GM19372 (cell line): Measurements from ENCODE around the gene AGPAT3.

Experiments
- ATAC-seq: cut with Tn5 transposase; IDR thresholded peaks from one replicate; pipeline ENCODE4 v1.9.1; 2021; ENCODE audit warnings: mild to moderate bottlenecking, low read depth, moderate library complexity; ENCODE audit not compliant: unreplicated experiment

AGPAT3 gene

DNA sequence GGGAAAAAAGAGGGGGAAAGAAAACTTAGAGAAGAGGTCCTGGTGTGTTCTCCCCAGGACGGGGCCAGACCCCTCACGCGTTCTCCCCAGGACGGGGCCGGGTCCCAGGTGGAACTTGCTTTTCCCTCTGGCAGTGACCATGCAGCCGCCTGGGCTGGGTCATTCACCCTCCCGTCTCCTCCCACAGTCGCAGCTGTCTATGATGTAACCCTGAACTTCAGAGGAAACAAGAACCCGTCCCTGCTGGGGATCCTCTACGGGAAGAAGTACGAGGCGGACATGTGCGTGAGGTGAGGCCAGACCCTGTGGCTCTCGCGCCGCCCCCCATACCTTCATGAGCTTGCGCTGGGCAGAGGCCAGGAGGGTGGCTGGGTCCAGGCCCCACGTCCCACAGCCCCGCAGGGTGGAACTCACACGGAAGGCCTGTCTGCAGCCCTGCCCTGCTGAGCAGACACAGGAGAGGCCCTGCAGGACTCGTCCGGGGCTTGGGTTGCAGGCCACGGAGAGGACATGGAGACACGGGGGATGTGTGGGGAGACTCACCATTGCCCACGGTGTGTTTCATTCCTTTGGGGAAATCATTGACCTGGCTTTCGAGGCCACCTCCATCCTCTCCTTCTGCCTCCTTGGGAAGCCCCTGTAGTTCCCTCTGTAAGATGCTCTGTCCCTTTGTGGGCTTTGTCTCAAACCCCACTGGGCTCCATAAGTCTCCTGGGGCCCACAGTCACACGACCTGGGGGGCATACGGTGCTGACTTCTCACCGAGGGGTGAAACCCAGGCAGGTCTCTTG, 106.4 kb downstream of the AGPAT3 start:
- no peak for ATAC-seq

DNA sequence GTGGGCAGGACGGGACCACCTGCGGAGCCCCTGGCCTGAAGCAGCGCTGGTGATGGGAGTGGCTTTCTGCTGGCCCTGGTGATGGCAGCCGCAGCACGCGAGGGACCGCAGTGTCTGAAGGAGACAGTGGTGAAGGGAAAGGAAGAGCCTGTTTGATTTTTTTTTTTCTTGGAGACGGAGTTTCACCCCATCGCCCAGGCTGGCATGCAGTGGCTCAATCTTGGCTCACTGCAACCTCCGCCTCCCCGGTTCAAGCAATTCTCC, 106.9 kb downstream of the AGPAT3 start:
- ATAC-seq: no peak

DNA sequence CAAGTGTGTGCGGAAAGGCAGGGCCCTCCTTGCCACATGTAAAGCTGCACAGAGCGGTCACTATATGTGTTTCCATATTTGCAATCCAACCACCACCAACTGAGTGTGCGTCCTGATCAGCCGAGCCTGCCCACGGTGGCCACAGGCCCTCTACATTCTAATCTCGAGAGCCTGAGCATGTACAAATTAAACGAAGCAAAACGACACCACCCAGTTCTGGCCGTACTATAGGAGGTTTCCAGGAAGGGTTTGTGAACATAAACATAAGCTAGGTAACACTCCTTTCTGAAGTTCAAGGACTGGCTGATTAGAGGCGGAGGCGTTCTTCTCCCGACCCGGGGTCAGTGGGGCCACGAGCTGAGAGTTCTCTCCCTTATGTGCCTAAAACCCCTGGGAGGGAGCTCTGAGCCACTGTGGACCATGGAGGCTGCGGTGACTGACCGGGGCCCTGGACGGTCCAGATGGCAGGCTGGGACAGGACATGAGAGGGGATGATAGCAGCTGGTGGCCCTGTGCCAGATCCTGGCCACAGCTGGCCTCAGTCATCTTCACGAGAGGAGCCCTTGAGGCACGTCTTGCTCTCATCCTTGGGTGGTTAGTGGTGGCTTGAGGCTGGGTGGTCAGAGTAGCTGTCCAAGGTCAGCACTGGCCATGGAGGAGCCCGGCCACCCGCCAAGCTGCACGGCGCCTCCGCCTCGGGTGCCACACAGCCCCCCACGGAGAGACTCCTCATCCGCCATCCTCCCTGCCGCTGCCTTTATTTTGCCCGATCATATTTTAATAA, 108.0 kb downstream of the AGPAT3 start:
- ATAC-seq: no peak

DNA sequence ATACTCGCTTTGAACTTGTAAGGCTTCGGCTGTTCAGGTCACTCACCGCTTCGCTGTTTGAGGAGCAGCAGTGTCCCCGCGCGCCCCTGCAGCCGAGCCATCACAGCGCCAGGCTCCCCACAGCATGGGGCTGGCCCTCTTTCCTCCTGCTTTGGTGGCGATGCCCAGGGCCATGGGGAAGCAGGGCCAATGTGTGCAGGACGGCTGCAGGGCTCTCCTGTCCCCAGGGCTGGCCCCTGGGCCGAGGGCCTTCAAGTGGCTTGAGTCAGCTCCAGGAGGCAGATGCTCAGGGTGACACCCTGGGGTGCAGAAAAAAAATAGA, 108.6 kb downstream of the AGPAT3 start:
- no peak for ATAC-seq

DNA sequence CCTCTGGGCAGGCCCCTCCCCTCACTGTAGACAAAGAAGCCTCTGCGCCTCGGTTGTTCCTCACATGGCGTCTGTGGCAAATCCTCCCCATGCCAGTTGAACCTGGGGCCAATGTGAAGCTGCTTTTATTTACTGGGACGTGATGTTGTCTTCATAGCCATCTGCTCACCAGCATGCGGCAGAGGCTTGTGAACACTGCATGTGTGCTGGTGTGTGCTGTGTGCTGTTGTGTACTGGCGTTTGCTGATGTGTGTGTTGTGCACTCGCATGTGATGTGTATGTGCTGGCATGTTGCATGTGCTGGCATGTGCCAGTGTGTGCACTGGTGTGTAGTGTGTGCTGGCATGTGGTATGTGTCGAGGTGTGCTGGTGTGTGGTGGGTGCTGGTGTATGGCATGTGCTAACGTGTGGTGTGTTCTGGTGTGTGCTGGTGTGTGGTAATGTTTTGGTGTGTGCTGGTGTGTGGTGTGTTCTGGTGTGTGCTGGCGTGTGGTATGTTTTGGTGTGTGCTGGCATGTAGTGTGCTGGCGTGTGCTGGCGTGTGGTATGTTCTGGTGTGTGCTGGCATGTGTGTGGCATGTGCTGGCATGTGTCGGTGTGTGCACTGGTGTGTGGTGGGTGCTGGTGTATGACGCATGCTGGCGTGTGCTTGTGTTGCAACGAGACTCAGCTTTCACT, 109.9 kb downstream of the AGPAT3 start:
- no peak for ATAC-seq

DNA sequence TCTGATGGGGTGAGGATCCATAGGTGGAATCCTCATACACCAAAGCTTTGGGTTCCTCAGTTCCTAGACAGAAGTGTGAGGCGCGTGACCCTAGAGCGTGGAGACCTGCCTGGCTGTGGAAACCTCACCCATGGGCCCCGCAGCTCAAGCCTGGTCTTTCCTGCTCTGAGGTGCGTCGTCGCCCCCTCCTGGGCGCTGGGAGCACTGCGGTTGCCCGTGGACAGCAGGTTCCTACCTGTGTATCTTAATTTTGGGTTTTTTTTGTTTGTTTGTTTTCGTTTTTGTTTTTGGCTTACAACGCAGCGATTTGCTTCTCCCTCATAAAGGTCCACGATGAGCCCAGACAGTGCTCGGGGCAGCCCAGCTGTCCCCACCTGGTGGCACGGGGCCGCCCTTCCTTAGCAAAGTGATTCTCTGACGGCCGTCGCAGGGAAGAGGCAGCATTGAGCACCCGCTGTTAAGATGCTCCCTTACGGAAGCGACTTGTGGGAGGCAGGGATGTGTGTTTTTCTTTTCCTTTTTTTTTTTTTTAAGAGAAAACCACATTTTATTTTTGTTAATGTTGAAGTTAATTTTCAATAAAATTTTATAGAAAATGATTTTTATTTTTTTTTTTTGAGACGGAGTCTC, 110.6 kb downstream of the AGPAT3 start:
- ATAC-seq: no peak

DNA sequence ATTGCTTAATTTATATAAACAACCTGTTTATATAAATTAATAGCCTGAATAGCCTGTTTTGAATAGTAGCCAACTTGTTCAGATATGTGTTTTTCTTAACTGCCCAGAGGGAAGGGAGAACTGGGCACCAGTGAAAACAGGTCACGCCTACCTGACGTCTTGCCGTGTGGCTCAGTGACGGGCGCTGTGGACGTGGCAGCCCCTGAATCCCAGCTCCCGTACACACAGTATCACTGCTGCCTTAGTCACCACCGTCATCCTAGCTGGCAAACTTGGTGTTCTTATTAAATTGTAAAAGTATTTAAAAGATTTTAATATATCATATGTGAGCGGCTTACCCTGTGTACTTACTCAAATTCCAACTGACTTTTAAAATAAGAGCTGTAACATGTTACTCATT, 111.6 kb downstream of the AGPAT3 start:
- ATAC-seq: no peak

DNA sequence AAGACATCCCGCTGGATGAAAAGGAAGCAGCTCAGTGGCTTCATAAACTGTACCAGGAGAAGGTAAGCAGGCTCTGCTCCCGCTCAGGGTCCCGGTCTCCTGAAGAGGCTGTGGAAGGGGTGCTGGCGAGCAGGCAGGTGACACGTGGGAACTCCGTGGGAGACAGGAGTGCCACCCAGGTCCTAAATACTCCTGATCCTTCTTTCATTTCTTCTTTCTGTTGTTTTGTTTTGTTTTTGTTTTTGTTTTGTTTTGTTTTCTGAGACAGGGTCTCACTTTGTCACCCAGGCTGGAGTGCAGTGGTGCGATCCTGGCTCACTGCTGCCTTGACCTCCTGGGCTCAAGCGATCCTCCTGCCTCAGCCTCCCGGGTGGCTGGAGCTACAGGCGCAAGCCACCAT, 113.0 kb downstream of the AGPAT3 start:
- ATAC-seq: no peak

DNA sequence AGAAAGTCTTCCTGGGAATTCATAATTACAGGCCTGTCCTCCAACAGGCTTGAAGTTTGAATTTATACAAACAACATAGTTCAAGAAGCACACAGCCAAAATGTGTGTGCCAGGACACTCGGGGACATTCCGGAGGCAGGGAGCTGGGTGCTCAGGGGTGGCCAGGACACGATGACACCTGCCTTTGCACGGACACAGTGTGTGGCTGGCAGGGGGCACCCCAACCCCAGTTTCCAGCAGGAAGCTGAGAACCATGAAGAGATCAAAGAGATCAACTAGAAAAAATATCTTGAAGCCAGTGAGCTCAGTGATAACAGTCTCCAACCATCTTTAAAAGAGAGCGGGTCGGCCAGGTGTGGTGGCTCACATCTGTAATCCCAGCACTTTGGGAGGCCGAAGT, 114.6 kb downstream of the AGPAT3 start:
- no peak for ATAC-seq

DNA sequence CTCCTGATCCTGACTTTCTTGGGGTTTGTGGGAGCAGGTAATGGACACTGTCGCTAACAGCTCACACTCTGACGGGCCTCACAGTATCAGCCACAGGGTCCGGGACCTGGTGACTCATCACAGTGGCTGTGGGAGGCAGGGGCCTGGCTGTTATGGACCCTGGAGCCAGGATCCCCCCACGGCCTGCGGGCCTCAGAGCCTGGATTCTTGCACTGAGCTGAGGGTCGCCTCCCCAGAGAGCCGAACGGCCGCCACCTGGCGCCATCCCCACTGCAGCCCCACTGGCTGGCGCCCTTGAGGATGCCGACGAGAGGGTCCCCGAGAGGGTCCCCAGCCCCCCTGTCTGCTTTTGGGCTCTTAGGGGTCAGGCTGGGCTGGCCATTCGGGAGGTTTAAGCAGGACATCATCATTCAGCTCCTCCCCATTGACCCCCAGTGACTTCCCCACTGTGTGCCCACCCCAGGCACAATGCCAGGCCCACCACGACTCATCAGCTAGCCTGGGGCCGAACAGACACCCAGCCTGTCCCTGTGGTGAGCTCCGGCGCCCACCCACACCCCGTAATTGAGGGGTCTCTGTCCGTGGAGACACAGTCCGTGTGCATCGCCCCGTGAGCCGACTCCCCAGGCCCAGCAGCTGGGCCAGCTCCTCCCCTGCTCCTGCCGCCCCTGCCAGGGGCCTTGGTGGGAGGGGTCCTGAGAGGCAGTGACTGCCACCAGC, 116.3 kb downstream of the AGPAT3 start:
- no peak for ATAC-seq

DNA sequence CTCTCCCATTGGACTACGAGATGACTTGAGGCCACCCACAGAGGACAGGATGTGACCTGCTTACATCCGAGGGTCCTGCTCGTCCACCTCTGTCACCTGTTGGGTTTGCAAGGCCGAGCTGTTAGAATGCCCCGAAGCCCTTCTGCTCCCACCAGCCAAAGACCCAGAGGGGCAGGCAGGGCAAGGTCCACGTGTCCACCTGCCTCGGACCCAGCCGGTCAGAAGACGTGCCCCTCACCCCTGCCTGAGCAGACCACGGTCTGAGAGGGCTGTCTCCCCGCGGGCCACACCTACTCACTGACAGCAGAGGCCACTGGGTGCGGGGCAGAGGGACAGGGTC, 116.8 kb downstream of the AGPAT3 start:
- ATAC-seq: no peak

DNA sequence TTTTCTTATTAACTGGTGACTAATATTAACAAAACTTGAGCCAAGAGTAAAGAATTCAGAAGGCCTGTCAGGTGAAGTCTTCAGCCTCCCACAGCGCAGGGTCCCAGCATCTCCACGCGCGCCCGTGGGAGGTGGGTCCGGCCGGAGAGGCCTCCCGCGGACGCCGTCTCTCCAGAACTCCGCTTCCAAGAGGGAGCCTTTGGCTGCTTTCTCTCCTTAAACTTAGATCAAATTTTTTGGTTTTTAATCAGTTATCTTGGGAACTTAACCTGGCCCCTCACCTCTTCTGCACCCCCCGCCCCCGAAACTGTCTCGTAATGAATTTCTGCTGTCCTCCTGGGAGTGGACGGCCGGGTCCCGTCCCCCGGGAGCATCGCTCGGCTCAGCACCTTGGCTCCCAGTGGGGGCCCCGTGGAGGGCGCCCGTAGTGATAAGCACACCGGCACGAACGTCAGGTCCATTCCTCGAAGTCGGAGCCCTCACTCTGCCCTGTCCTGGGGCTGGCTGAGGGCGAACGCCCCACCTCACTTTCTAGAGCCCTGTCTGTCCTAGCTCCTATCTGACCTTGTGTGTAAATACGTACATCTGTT, 117.6 kb downstream of the AGPAT3 start:
- no peak for ATAC-seq

DNA sequence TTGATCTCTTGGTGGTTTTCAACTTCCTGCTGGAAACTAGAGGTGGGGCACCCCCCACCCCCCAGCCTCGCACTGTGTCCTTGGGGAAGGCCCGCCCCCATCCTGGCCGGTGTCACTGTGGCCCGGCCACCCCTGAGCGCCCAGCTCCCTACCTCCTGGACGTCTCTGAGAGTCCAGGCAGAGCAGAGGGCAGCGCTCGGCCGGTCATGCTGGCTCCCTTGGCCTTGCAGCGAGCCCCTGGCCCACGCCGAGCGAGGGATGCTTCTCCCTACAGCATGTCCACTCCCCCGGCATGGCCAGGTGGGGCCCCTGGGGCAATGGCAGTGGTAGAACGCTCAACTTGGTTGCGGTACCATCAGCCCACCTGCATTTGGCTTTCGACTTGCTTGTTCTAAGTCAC, 118.4 kb downstream of the AGPAT3 start:
- ATAC-seq: no peak

DNA sequence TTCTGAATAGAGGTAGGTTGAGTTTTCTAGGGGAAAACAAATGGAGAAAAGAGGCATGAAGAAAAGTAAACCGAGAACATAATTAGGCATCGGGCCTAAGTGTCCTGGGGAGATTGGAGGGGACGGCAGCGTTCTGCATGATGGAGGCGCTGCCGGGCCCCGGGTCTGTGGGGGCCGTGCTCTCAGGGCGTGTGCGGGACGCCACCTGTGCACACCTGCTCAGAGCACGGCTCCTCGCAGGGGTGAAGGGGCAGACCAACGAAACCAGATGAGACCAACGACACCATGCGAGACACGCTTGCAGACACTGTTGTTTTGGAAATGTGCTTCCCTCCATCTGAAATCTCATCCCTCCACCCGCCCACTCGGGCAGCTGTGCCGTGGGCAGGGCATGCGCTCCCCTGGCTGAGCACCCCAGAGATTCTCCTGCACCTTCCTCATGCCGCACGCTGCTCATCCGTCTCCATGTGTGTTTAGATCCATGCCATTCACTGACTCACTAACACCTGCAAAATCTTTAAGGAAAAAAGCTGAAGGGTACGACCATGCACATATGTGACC, 118.9 kb downstream of the AGPAT3 start:
- ATAC-seq: no peak

DNA sequence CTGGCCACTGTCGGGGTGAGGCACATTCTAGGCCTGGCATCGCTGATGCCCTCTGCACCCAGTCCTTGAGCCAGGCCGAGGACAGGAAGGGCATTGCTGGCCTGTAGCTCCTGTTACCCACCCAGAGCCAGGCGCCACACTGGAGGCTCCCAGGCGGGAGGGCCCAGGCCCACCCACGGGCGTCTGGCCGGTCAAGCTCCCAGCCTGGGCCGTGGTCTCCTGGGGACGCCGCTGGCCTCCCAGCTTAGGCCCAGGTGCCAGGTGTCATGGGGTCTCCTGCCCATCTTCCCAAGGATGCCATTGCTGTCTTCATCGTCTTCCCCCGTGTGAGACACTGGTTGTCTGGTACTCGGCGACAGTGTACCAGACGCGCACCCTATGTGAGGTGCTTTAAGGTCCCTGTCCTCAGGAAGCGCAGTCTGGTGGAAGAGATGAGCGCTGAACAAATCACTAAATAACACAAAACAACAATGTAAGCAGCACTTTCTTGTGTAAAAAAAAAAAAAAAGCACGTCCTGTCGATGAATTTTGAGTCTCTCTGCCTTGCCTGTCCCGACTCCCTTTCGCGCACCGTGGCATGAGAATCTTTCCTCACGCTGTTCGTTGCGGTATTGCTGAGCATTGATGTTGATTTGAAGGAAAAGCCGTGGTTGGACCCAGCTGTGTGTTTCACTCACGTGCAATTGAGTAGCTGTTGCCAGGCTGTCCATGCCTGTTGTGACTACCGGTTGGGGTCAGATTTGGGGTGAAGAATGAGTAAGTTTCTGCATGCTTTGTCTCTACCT, 120.1 kb downstream of the AGPAT3 start:
- ATAC-seq: no peak

DNA sequence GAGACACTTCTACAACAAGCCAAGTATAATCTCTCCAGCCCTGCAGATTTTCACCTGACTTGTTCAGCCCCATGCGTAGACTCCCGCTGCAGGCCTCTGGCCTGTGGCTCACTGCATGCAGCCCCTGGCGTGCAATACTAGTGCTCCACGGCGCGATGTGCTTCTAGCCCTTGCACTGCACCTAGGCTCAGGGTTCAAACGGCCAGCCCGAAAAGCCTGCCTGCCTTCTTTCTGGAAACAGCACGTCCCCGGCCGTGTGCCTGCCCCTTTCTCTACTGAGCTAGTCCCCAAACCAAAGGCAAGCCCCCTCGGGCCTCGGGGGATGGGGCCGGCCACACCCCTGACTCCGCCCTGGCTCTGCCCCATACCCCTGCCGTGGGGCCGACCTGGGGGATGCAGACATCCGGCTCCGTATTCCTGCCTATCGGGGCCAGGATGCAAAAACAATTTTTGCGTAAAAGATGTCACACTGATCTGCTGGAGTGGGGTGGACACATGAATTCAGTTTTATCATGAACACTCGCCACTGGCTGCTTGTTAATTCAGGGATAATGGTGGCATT, 120.7 kb downstream of the AGPAT3 start:
- no peak for ATAC-seq

DNA sequence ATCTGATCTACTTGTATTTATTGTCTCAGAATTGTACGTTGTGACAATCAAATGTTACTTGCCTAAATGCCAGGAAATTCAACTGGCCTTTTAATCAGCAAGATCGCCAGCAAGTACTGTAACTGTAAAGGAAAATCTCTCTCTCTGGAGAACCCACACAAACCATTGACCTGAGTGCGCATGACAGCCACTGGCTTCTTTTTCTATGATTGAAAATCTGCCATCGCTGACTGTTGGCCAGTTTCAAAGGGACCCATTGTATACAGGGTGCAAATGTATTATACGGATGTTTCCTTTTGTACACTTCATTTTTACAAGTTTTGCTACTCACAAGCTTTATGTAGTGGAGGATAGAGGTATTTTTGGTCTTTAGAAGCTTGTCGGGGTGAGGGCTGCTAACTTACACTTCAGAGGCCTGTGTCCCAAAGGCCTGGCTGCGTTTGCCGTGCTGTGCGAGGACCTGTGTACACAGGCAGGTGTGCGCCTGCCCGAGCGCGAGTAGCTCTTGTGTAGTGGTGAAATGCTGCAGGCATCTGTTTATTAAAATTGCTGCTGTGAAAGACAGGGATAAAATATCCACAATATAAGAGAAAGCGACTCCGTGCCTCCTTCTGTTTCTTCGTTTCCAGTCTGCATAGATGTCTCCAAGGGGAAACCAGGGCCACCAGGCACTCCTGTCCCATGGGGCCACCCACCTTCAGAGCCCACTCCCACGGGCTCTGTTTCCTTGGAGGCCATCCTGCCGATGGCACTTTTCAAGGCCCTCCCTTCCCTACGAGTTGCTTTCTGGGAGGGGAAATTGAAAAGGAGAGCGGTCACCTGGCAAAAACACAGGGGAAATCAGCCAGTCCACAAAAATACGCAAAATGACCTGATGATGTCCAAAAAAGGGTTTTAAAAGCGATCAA, 121.8 kb downstream of the AGPAT3 start:
- no peak for ATAC-seq

DNA sequence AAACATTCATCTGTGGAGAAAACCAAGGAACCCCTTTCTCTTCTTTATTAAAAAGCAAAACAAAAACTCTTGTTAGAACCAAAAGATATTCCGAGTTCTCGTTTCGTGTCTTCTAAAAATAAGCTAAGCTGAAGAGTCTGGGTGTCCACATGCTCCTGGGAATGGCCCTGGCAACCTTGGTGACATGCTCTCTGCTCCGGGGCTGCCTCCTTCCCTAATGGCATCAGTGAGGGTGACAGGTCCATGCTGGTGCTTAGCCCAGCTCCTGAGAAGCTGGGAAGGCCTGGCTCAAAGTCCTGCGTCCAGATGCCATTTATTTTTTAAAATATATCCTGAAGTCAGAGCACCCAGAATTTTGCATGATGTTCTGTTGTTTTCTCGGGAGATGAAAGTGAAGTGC, 122.5 kb downstream of the AGPAT3 start:
- no peak for ATAC-seq
